Measurements from ENCODE around the gene MICAL2.

Gene MICAL2

GRCh38 chr11:12220305-12220704, 109.9 kb downstream of the MICAL2 start:
- Histone ChIP-seq H3K36me3 (ENCODE audit: control insufficient read depth in 2 of 2, insufficient read depth in 1 of 2, low read length in 2 of 2) (peaks cover 0 to 9% of the 10 kb centered on the region in 2 experiments; a peak in 1 of 3 replicates), H3K4me3 (ENCODE audit: low read depth, low read length) (no peak overlapping the region), H3K4me1 (ENCODE audit: control insufficient read depth, insufficient read depth, low read length) (no peaks in the 10 kb centered on the region; the same call in 1 of the 2 replicates), H3K27ac (ENCODE audit: extremely low read depth, low read depth, low read length) (no peak overlapping the region), H3K9me3 (ENCODE audit: control insufficient read depth, insufficient read depth, low read depth, low read length) (no peaks in the 10 kb centered on the region)
- ChIA-PET CTCF (interaction anchor here (0.6 to 2.7 kb wide), 5 partner anchors 16 to 170 kb away, joined by 3 to 12 read pairs (median 3); no protein-coding TSS in a partner anchor), POLR2A (interaction anchor here (1.0 to 1.9 kb wide), 3 partner anchors 13 to 56 kb away, joined by 3 to 6 read pairs (median 3); no protein-coding TSS in a partner anchor)
- TF ChIP-seq, protein P1, sequence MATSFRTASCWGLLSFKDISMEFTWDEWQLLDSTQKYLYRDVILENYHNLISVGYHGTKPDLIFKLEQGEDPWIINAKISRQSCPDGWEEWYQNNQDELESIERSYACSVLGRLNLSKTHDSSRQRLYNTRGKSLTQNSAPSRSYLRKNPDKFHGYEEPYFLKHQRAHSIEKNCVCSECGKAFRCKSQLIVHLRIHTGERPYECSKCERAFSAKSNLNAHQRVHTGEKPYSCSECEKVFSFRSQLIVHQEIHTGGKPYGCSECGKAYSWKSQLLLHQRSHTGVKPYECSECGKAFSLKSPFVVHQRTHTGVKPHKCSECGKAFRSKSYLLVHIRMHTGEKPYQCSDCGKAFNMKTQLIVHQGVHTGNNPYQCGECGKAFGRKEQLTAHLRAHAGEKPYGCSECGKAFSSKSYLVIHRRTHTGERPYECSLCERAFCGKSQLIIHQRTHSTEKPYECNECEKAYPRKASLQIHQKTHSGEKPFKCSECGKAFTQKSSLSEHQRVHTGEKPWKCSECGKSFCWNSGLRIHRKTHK (tag by site-specific recombination; IDR thresholded peaks at IDR 0.05) = no peak
- TF ChIP-seq ZNF140 (tag by site-specific recombination; IDR thresholded peaks at IDR 0.05) (no peak), KLF8 (tag by site-specific recombination; IDR thresholded peaks at IDR 0.05) (no peak), ZSCAN16 (tag by site-specific recombination; IDR thresholded peaks at IDR 0.05) (no peak), ZNF426 (tag by site-specific recombination; IDR thresholded peaks at IDR 0.05) (no peak), ZNF777 (tag by site-specific recombination; IDR thresholded peaks at IDR 0.05; ENCODE audit: borderline replicate concordance) (no peak), ZNF274 (IDR thresholded peaks at IDR 0.05; ENCODE audit: low read length) (no peak), ZNF274 (tag by site-specific recombination; IDR thresholded peaks at IDR 0.05; ENCODE audit: borderline replicate concordance) (no peak), ZNF529 (tag by site-specific recombination; IDR thresholded peaks at IDR 0.05; ENCODE audit: insufficient replicate concordance) (no peak), ZNF521 (tag by site-specific recombination; IDR thresholded peaks at IDR 0.05) (no peak), ZNF830 (tag by site-specific recombination; IDR thresholded peaks at IDR 0.05; ENCODE audit: low read depth) (no peak), ZNF175 (tag by site-specific recombination; IDR thresholded peaks at IDR 0.05) (no peak), ZNF223 (tag by site-specific recombination; IDR thresholded peaks at IDR 0.05) (no peak), KLF1 (tag by site-specific recombination; IDR thresholded peaks at IDR 0.05) (no peak)
- TF ChIP-seq, protein P2, sequence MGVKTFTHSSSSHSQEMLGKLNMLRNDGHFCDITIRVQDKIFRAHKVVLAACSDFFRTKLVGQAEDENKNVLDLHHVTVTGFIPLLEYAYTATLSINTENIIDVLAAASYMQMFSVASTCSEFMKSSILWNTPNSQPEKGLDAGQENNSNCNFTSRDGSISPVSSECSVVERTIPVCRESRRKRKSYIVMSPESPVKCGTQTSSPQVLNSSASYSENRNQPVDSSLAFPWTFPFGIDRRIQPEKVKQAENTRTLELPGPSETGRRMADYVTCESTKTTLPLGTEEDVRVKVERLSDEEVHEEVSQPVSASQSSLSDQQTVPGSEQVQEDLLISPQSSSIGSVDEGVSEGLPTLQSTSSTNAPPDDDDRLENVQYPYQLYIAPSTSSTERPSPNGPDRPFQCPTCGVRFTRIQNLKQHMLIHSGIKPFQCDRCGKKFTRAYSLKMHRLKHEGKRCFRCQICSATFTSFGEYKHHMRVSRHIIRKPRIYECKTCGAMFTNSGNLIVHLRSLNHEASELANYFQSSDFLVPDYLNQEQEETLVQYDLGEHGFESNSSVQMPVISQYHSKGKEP (tag by site-specific recombination; IDR thresholded peaks at IDR 0.05) = no peak
- TF ChIP-seq, protein P3, sequence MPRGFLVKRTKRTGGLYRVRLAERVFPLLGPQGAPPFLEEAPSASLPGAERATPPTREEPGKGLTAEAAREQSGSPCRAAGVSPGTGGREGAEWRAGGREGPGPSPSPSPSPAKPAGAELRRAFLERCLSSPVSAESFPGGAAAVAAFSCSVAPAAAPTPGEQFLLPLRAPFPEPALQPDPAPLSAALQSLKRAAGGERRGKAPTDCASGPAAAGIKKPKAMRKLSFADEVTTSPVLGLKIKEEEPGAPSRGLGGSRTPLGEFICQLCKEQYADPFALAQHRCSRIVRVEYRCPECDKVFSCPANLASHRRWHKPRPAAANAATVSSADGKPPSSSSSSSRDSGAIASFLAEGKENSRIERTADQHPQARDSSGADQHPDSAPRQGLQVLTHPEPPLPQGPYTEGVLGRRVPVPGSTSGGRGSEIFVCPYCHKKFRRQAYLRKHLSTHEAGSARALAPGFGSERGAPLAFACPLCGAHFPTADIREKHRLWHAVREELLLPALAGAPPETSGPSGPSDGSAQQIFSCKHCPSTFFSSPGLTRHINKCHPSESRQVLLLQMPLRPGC (tag by site-specific recombination; IDR thresholded peaks at IDR 0.05) = no peak
- TF ChIP-seq, protein P4, sequence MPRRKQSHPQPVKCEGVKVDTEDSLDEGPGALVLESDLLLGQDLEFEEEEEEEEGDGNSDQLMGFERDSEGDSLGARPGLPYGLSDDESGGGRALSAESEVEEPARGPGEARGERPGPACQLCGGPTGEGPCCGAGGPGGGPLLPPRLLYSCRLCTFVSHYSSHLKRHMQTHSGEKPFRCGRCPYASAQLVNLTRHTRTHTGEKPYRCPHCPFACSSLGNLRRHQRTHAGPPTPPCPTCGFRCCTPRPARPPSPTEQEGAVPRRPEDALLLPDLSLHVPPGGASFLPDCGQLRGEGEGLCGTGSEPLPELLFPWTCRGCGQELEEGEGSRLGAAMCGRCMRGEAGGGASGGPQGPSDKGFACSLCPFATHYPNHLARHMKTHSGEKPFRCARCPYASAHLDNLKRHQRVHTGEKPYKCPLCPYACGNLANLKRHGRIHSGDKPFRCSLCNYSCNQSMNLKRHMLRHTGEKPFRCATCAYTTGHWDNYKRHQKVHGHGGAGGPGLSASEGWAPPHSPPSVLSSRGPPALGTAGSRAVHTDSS (tag by site-specific recombination; IDR thresholded peaks at IDR 0.05) = no peak

DNA sequence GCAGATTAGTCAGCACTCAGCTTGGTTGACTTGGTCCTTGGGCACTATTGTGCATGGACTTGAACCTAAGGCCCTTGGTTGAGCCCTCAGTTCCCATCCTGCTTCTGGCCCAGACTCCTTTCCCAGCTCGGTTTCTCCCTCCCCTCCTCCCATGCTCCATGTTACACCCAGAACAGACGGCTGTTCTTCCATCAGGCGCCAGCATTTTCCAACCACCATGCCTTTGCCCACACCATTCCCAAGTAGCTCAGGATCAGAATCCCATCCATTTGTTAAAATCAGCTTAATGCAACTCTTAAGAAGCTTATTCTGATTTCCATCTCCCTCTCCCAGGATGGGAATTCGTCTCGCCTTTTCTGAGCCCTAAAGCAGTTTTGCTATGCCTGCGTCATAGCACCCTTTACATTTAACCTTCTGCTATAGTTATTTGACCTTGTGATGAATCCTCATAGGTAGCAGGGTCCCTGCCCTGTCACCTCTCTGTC, 110.7 kb downstream of the MICAL2 start:
- CTCF ChIA-PET = interaction anchor here (0.5 to 2.7 kb wide), 6 partner anchors 15 to 174 kb away, joined by 3 to 12 read pairs (median 3); no protein-coding TSS in a partner anchor
- H3K4me1 ChIP-seq (ENCODE audit: control insufficient read depth, insufficient read depth, low read length) = no peaks in the 10 kb centered on the region; the same call in 1 of the 2 replicates
- peaks cover 0 to 11% of the 10 kb centered on the region in 2 experiments; a peak in 1 of 3 replicates for H3K36me3 ChIP-seq (ENCODE audit: control insufficient read depth in 2 of 2, insufficient read depth in 1 of 2, low read length in 2 of 2)
- no peak overlapping the region for H3K27ac ChIP-seq (ENCODE audit: extremely low read depth, low read depth, low read length)
- POLR2A ChIA-PET = interaction anchor here (1.9 kb wide), 1 partner anchor 38 kb away, joined by 6 read pairs; no protein-coding TSS in a partner anchor
- no peak overlapping the region for H3K4me3 ChIP-seq (ENCODE audit: low read depth, low read length)
- H3K9me3 ChIP-seq (ENCODE audit: control insufficient read depth, insufficient read depth, low read depth, low read length) = no peaks in the 10 kb centered on the region
- TF ChIP-seq, protein P5, sequence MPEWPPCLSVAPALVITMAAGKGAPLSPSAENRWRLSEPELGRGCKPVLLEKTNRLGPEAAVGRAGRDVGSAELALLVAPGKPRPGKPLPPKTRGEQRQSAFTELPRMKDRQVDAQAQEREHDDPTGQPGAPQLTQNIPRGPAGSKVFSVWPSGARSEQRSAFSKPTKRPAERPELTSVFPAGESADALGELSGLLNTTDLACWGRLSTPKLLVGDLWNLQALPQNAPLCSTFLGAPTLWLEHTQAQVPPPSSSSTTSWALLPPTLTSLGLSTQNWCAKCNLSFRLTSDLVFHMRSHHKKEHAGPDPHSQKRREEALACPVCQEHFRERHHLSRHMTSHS (tag by site-specific recombination; IDR thresholded peaks at IDR 0.05) = no peak
- no peak for TF ChIP-seq REPIN1 (tag by site-specific recombination; IDR thresholded peaks at IDR 0.05; ENCODE audit: low read depth)
- no peak for TF ChIP-seq ZNF112 (tag by site-specific recombination; IDR thresholded peaks at IDR 0.05)
- TF ChIP-seq ZFP41 (tag by site-specific recombination; IDR thresholded peaks at IDR 0.05; ENCODE audit: borderline replicate concordance) = no peak
- TF ChIP-seq ZNF48 (tag by site-specific recombination; IDR thresholded peaks at IDR 0.05) = no peak
- no peak for TF ChIP-seq ZNF302 (tag by site-specific recombination; IDR thresholded peaks at IDR 0.05; ENCODE audit: low read depth)
- no peak for TF ChIP-seq ZNF426 (tag by site-specific recombination; IDR thresholded peaks at IDR 0.05)
- TF ChIP-seq HOXD13 (CRISPR knock-in tag; IDR thresholded peaks at IDR 0.05; ENCODE audit: borderline replicate concordance) = no peak
- TF ChIP-seq, protein P2 (tag by site-specific recombination; IDR thresholded peaks at IDR 0.05) = no peak
- no peak for TF ChIP-seq ZNF544 (tag by site-specific recombination; IDR thresholded peaks at IDR 0.05)

All from HEK293 (cell line).